Measurements from ENCODE around the gene PYGM. TPM values are rescaled to one million over a fixed set of nuclear protein-coding genes. Genes with fewer than 3 reads are reported as not detected.

Gene PYGM
- total RNA-seq, 1 experiment from 2014 or later, result 1.7 TPM

GRCh38 chr11:64715756-64716472 is 43.9 kb downstream of the PYGM start:
- no peak overlapping the region for H3K9ac ChIP-seq (ENCODE audit: low read length)
- no peak overlapping the region for H3K4me3 ChIP-seq (replicated peaks in 1 of 2; ENCODE audit: low read depth in 1 of 2, low read length in 2 of 2)
- no peaks in the 10 kb centered on the region for H3K79me2 ChIP-seq (ENCODE audit: insufficient read depth, low read length)
- intact Hi-C loops (cut with micrococcal nuclease), result loop anchor here (10.0 kb wide), 1 partner anchor 1211 kb away; the partner anchor contains the start of gene LGALS12
- peaks cover 10% of the 10 kb centered on the region; the same call in 1 of the 2 replicates for H3K27me3 ChIP-seq (ENCODE audit: insufficient read depth, low read length)
- DNase-seq (ENCODE audit: low read depth, low spot score) (no peak), ATAC-seq (no peak)
- H4K20me1 ChIP-seq (ENCODE audit: insufficient read depth), result no peaks in the 10 kb centered on the region
- H3K9me2 ChIP-seq (ENCODE audit: insufficient read depth), result no peaks in the 10 kb centered on the region
- H2AFZ ChIP-seq (ENCODE audit: low read depth, low read length, poor library complexity, severe bottlenecking), result no peak overlapping the region
- ChIA-PET CTCF (interaction anchor here (2.0 kb wide), 1 partner anchor 27 kb away, joined by 11 read pairs; no protein-coding TSS in a partner anchor), POLR2A (interaction anchor here (1.6 kb wide), 1 partner anchor 27 kb away, joined by 4 read pairs; no protein-coding TSS in a partner anchor), RAD21 (ENCODE audit: low non-redundant PET in 1 of 2, low total read pairs in 2 of 2, uncharacterized antibody in 2 of 2, unreplicated experiment in 2 of 2) (no interaction called here)
- H3K4me2 ChIP-seq (ENCODE audit: low read length), result no peak overlapping the region
- H3K9me3 ChIP-seq (ENCODE audit: control insufficient read depth in 1 of 2, insufficient read depth in 1 of 2, low read depth in 1 of 2, low read length in 2 of 2), result no peaks in the 10 kb centered on the region
- no peak overlapping the region for H3K27ac ChIP-seq (ENCODE audit: low read depth, low read length)
- BruUV-seq (replicated peaks), result no TSS peak
- H3K36me3 ChIP-seq (ENCODE audit: control insufficient read depth in 1 of 2, insufficient read depth in 2 of 2, low read length in 2 of 2), result no peaks in the 10 kb centered on the region
- H3K4me1 ChIP-seq (ENCODE audit: control insufficient read depth in 1 of 2, insufficient read depth in 2 of 2, low read length in 2 of 2), result peaks cover under 1 to 14% of the 10 kb centered on the region in 2 experiments; a peak in 3 of 4 replicates
- TF ChIP-seq JUND (IDR thresholded peaks at IDR 0.05) (no peak), EGR1 (IDR thresholded peaks at IDR 0.05; ENCODE audit: low read depth) (no peak), RAD21 (IDR thresholded peaks at IDR 0.05; ENCODE audit: low read depth) (no peak), CTCF (IDR thresholded peaks at IDR 0.05 in 2 of 3, conservative IDR thresholded peaks at IDR 0.05 in 1 of 3; ENCODE audit: borderline replicate concordance in 1 of 3, insufficient read depth in 1 of 3, low read depth in 2 of 3, low read length in 2 of 3) (no peak), SRF (IDR thresholded peaks at IDR 0.05; ENCODE audit: low read depth) (no peak), ZNF274 (IDR thresholded peaks at IDR 0.05; ENCODE audit: low read depth, low read length) (no peak), FOSL1 (IDR thresholded peaks at IDR 0.05; ENCODE audit: low read depth) (no peak), ATF3 (IDR thresholded peaks at IDR 0.05) (no peak), SP1 (IDR thresholded peaks at IDR 0.05; ENCODE audit: low read depth) (no peak), REST (IDR thresholded peaks at IDR 0.05; ENCODE audit: low read depth) (no peak), ZBTB33 (IDR thresholded peaks at IDR 0.05; ENCODE audit: extremely low read depth, insufficient replicate concordance, low read length) (no peak), CBX3 (IDR thresholded peaks at IDR 0.05; ENCODE audit: low read depth) (no peak), TCF7L2 (IDR thresholded peaks at IDR 0.05; ENCODE audit: borderline replicate concordance, extremely low read depth, insufficient read depth, insufficient read length) (no peak), POLR2AphosphoS5 (IDR thresholded peaks at IDR 0.05; ENCODE audit: low read depth, low read length) (no peak), MAX (IDR thresholded peaks at IDR 0.05) (no peak), SIN3A (IDR thresholded peaks at IDR 0.05; ENCODE audit: low read depth) (no peak), ZFX (IDR thresholded peaks at IDR 0.05) (no peak), EZH2phosphoT487 (IDR thresholded peaks at IDR 0.05; ENCODE audit: borderline replicate concordance) (no peak), YY1 (IDR thresholded peaks at IDR 0.05; ENCODE audit: extremely low read depth, insufficient replicate concordance, low read depth, low read length) (no peak)

Data from HCT116 (cell line).